Measurements from ENCODE around the gene CPXCR1. TPM values are rescaled to one million over a fixed set of nuclear protein-coding genes. Genes with fewer than 3 reads are reported as not detected.

The CPXCR1 gene
- total RNA-seq, 2 experiments from 2014 or later: not detected

DNA sequence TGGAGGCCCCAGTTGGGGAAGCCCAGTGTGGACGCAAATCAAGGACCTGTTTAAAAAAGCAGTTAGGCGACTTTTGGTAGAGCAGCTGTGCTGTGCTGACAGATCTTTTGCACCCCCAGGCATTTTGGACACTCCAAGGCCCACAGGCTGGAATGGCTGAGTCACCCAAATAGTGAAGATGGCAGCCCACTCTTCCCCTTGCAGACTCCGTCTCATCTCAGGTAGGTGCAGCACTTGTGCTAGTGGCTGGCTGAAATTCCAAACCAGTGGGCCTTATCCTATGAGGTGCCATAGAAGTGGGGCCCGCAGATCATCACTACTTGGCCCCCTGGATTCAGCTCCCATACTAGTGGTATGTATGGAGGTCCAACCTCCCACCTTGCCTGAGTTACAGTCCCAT, 42.8 kb downstream of the CPXCR1 start:
- ChIA-PET POLR2A (no interaction called here), CTCF (no interaction called here)
- Histone ChIP-seq H3K4me3 (ENCODE audit: low read length) (no peak overlapping the region), H3K4me1 (ENCODE audit: insufficient read depth, low read length) (no peaks in the 10 kb centered on the region), H3K9me3 (ENCODE audit: control insufficient read depth in 1 of 2, insufficient read depth in 1 of 2, low read length in 2 of 2) (peaks cover 0 to 10% of the 10 kb centered on the region in 2 experiments), H3K36me3 (ENCODE audit: insufficient read depth, low read length) (no peaks in the 10 kb centered on the region), H3K27ac (ENCODE audit: low read depth in 1 of 2, low read length in 2 of 2) (no peak overlapping the region), H3K27me3 (ENCODE audit: control insufficient read depth in 1 of 2, insufficient read depth in 2 of 2, low read length in 2 of 2) (no peaks in the 10 kb centered on the region)
- ATAC-seq (ENCODE audit: poor library complexity): no peak
- no peaks in the 10 kb centered on the region for H3K36me3 Mint-ChIP-seq (ENCODE audit: low read depth)
- TF ChIP-seq, protein P1, sequence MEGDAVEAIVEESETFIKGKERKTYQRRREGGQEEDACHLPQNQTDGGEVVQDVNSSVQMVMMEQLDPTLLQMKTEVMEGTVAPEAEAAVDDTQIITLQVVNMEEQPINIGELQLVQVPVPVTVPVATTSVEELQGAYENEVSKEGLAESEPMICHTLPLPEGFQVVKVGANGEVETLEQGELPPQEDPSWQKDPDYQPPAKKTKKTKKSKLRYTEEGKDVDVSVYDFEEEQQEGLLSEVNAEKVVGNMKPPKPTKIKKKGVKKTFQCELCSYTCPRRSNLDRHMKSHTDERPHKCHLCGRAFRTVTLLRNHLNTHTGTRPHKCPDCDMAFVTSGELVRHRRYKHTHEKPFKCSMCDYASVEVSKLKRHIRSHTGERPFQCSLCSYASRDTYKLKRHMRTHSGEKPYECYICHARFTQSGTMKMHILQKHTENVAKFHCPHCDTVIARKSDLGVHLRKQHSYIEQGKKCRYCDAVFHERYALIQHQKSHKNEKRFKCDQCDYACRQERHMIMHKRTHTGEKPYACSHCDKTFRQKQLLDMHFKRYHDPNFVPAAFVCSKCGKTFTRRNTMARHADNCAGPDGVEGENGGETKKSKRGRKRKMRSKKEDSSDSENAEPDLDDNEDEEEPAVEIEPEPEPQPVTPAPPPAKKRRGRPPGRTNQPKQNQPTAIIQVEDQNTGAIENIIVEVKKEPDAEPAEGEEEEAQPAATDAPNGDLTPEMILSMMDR (IDR thresholded peaks at IDR 0.05): no peak
- H3K27ac Mint-ChIP-seq: no peak overlapping the region
- intact Hi-C loops (cut with DNase I, micrococcal nuclease): no loop called here
- H3K4me1 Mint-ChIP-seq (ENCODE audit: low read depth): no peaks in the 10 kb centered on the region
- no peaks in the 10 kb centered on the region for H3K27me3 Mint-ChIP-seq
- DNase-seq: no peak
- H3K4me3 Mint-ChIP-seq: no peak overlapping the region
- H3K9me3 Mint-ChIP-seq: peaks cover 2% of the 10 kb centered on the region

Data from CD4-positive, alpha-beta T cell (primary cell).